Activated T-helper 1 cell treated with anti-CD3 and anti-CD28 coated beads, Interleukin-12 subunit alpha, Interleukin-12 subunit beta, Interleukin-2, Interleukin-4 antibody, amounts not matched to agents 30 ng/mL and 10 ng/mL and 1 ng/mL, durations not matched to agents 14 hours and 24 hours and 36 hours (primary cell): ENCODE measurements around the gene OSM. TPM values are rescaled to one million over a fixed set of nuclear protein-coding genes. Genes with fewer than 3 reads are reported as not detected.
"Not testable (repeated sequence)": the region's sequence is repeated elsewhere in the genome, so short reads cannot be mapped to it uniquely, and the experiment has no call there.

Experiments
- DNase-seq: peaks from one replicate; pipeline ENCODE4 v3.0.0; 2021; ENCODE audit warnings: low spot score
- H3K27ac Mint-ChIP-seq: one replicate; pipeline ENCODE4 v1.8.0; 2021; ENCODE audit warnings: mild to moderate bottlenecking, mixed read lengths
- H3K27me3 Mint-ChIP-seq: one replicate; pipeline ENCODE4 v1.8.0; 2022; ENCODE audit warnings: mild to moderate bottlenecking, moderate library complexity, mixed read lengths; ENCODE audit not compliant: insufficient read depth
- H3K36me3 Mint-ChIP-seq: one replicate; pipeline ENCODE4 v1.8.0; 2021; ENCODE audit warnings: low read depth, mixed read lengths
- H3K4me1 Mint-ChIP-seq: one replicate; pipeline ENCODE4 v1.8.0; 2021; ENCODE audit warnings: low read depth, mixed read lengths
- H3K4me3 Mint-ChIP-seq: one replicate; pipeline ENCODE4 v1.8.0; 2021; ENCODE audit warnings: mild to moderate bottlenecking, moderate library complexity, mixed read lengths
- H3K9me3 Mint-ChIP-seq: one replicate; pipeline ENCODE4 v1.8.0; 2021; ENCODE audit warnings: mixed read lengths
- intact Hi-C: fragments of 100-400 bp; cut with micrococcal nuclease; formaldehyde crosslinking; loops from one replicate; pipeline ENCODE4 v1.15.1; 2024
- total RNA-seq: library from RNA; stranded (reverse); gene quantifications from 2 replicates; pipeline ENCODE4 v1.2.3, GENCODE V29; 2022

OSM gene
- total RNA-seq, 1 donor from 2014 or later: 78.3 TPM

DNA sequence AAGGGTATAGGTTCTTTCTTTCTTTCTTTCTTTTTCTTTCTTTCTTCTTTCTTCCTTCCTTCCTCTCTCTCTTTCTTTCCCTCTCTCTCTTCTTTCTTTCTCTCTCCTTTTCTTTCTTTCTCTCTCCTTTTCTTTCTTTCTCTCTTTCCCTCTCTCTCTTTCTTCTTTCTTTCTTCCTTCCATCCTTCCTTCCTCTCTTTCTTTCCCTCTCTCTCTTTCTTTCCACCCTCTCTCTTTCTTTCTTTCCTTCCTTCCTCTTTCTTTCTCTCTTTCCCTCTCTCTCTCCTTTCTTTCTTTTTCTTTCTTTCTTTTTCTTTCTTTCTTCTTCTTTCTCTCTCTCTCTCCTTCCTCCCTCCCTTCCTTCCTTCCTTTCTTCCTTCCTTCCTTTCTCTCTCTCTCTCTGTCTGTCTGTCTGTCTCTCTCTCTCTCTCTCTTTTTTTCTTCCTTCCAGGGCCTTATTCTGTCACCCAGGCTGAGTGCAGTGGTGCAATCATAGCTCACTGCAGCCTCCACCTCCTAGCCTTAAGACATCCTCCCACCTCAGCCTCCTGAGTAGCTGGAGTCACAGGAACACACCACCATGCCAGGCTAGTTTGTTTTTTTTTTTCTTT, 46.9 kb downstream of the OSM start:
- Mint-ChIP-seq H3K4me3 (no peak overlapping the region), H3K27ac (peak overlapping the region; percentile 89)
- intact Hi-C loops: loop anchor here (2.0 kb wide), 3 partner anchors 23 to 35 kb away; partner anchors contain the start of gene LIF

DNA sequence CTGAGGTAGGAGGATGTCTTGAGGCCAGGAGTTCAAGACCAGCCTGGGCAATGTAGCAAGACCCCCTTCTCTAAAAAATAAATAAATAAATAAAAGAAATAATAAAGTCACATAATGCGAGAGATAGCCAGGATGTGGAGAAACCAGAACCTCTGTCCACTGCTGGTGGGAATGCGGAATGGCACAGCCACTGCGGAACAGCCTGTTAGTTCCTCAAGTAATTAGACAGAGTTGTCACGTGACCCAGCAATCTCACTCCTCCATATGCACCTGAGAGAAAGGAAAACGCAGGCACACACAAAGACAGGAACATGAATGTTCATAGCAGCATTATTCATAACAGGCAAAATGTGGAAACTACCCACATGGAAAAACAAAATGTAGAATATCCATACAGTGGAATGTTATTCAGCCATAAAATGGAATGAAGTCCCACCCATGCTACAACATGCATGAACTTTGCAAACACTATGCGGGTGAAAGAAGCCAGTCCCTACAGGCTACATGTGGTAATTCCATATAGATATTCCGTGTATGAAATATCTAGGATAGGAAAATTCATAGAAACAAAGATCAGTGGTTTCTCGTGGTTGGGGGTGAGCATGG, 47.5 kb downstream of the OSM start:
- no peak overlapping the region for H3K4me3 Mint-ChIP-seq
- H3K4me1 Mint-ChIP-seq: peaks cover 79% of the 10 kb centered on the region
- H3K9me3 Mint-ChIP-seq: no peaks in the 10 kb centered on the region
- peak overlapping the region; percentile 16 for H3K27ac Mint-ChIP-seq
- H3K27me3 Mint-ChIP-seq: no peaks in the 10 kb centered on the region
- no peak for DNase-seq
- intact Hi-C loops: no loop called here
- no peaks in the 10 kb centered on the region for H3K36me3 Mint-ChIP-seq

More for the DNA sequence above, 46.9 kb downstream of the OSM start:
- DNase-seq: no peak
- no peaks in the 10 kb centered on the region for H3K36me3 Mint-ChIP-seq
- no peaks in the 10 kb centered on the region for H3K9me3 Mint-ChIP-seq
- peaks cover 75% of the 10 kb centered on the region for H3K4me1 Mint-ChIP-seq
- no peaks in the 10 kb centered on the region for H3K27me3 Mint-ChIP-seq

DNA sequence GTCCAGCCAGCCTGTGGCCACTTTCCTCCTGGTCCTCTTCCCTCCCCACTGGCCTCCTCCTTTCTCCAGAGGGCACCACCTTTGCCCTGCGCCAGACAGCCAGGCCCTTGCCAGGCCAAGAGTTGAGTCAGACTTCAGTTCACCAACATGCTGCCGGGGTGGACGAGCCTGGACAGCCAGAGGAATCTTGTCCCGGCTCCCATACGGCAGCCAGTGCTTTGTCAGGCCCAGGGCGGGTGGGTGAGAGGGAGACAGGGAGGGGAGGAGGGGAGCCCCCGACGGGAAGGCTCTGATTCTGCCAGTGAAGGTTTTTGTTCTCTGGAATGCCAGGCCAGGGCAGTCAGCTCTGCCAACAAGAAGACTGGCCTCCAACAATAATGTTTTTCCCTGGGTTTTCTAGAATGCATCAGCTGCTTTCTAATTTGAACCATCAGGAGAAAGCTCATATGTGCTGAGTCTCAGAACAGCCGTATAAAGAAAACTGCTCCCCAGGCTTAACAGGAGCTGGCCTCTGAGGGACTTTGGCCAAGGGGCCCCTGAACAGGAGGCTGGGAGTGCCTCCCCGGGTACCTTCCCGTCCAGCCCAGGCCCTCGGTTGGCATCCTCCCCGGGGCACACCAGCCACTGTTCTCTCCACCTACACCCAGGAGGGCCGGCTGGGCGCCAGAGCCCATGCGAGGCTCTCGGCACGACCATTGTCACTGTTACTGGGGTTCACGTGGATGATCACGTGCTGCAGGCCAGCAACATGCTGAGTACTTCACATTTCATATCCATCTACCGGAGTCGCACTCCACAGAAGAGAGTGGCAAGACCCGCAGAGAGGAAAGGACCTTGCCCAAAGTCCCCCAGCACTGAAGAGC, 48.7 kb downstream of the OSM start:
- H3K27ac Mint-ChIP-seq: peak overlapping the region; percentile 52
- intact Hi-C loops: no loop called here
- no peak for DNase-seq
- H3K4me1 Mint-ChIP-seq: peaks cover 73% of the 10 kb centered on the region
- no peak overlapping the region for H3K4me3 Mint-ChIP-seq
- no peaks in the 10 kb centered on the region for H3K9me3 Mint-ChIP-seq
- no peaks in the 10 kb centered on the region for H3K27me3 Mint-ChIP-seq
- H3K36me3 Mint-ChIP-seq: no peaks in the 10 kb centered on the region

DNA sequence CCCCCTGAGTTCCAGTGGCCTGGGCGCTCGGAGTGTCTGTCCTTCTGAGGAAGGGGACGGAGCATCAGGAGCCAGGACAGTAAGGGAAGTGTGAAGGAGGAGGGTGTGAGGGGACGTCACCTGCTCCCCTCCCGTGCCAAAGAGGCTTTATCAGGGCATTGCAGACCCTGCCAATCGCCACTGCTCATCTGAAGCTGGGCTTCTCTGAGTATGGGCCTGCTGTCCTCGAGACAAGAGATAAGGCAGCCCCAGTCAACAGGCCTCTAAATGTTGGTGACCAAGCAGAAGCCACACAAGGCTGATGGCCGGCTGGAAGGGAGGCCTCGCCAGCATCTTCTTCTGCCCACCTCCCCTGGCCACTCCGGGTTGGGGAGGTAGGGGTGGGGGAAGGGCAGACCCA, 49.9 kb downstream of the OSM start:
- Mint-ChIP-seq H3K4me1 (peaks cover 68% of the 10 kb centered on the region), H3K9me3 (no peaks in the 10 kb centered on the region), H3K4me3 (no peak overlapping the region), H3K36me3 (no peaks in the 10 kb centered on the region), H3K27ac (peak overlapping the region; percentile 29), H3K27me3 (no peaks in the 10 kb centered on the region)
- intact Hi-C loops: no loop called here
- no peak for DNase-seq

DNA sequence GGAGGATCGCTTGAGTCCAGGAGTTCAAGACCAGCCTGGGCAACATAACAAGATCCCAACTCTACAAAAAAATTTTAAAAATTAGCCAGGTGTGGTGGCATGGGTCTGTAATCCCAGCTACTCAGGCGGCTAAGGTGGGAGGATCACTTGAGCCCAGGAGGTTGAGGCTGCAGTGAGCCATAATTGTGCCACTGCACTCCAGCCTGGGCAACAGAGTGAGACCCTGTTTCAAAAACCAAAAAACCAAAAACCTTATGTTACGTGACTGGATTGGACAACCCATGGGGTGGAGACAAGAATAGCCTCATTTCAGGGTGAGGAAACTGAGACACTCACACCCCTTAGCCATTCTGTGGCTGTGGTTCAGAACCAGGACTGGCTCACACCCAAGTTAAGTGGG, 50.4 kb downstream of the OSM start:
- H3K9me3 Mint-ChIP-seq, intact Hi-C loops, H3K4me3 Mint-ChIP-seq, DNase-seq, H3K36me3 Mint-ChIP-seq, H3K27ac Mint-ChIP-seq, H3K27me3 Mint-ChIP-seq: not testable (repeated sequence)
- H3K4me1 Mint-ChIP-seq: peaks cover 67% of the 10 kb centered on the region

DNA sequence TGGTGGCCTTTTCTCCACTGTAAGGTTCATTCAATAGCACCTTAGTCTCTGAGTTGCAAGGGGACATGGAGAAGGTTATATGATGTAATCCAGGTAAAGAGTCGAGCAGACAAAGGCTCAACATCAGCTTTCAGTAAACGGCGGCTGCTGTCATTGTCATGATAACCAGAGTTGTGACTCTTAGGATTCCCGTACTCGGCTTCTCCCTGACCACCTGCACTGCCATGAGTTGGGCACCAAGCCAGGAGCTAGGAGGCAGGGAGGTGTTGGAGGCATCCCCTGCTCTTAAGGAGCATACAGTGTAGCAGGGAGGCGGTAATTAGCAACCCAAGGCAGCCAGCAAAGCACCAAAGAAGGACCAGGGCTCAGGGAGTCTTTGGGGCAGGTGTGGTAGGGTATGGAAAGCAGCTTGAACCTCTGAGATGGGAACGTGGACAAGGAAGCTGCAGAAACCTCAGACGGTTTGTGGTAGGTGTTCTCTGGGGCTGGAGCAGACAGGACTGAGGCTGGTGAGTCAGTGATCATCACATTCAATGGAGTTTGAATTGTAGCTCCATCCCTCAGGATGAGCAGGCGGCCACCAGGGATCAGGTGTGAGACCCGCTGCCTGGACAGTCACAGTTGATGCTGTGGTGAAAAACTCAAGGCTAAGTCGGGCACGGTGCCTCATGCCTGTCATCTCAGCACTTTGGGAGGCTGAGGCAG, 51.8 kb downstream of the OSM start:
- Mint-ChIP-seq H3K27me3 (no peaks in the 10 kb centered on the region), H3K4me1 (peaks cover 53% of the 10 kb centered on the region), H3K4me3 (no peak overlapping the region), H3K27ac (peak overlapping the region; percentile 44), H3K9me3 (no peaks in the 10 kb centered on the region), H3K36me3 (no peaks in the 10 kb centered on the region)
- intact Hi-C loops: no loop called here
- no peak for DNase-seq

DNA sequence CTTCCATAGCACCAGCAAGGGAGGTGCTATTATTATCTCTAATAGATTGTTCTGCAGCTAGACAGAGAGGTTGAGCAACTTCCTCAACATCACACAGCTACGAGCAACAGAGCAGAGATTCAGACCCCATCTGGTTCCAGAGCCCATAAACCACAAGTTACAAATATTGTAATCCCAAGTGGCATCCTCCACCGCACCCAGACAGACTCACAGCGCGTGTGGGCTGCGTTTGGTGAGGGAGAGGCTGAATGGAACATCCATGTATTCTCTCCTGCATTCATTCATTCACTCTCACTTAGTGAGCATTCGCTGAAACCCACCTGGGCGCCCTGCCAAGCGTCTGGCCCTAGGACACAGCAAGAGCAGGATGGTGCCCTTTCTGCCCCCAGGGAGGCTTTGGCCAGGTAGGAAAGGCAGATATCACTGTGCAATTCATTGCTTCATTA, 53.6 kb downstream of the OSM start:
- Mint-ChIP-seq H3K36me3 (no peaks in the 10 kb centered on the region), H3K4me1 (peaks cover 54% of the 10 kb centered on the region), H3K9me3 (no peaks in the 10 kb centered on the region), H3K27me3 (no peaks in the 10 kb centered on the region), H3K27ac (peak overlapping the region; percentile 81), H3K4me3 (peak overlapping the region; percentile 4)
- intact Hi-C loops: loop anchor here (1.0 to 2.0 kb wide), 3 partner anchors 16 to 34 kb away; no protein-coding TSS in a partner anchor
- no peak for DNase-seq

Other genes starting within 250 kb of the OSM start
- gene HORMAD2, start 186.4 kb downstream of the OSM start, total RNA-seq: 0.21 TPM in 1 of 2 replicates, not detected in the other
- 450 and 455 TPM in 2 replicates for gene LIF, start 20.1 kb downstream of the OSM start, total RNA-seq
- gene CASTOR1, start 22.7 kb upstream of the OSM start, total RNA-seq: 5.6 and 8.8 TPM in 2 replicates
- 17.3 and 24.9 TPM in 2 replicates for gene TBC1D10A, start 60.1 kb upstream of the OSM start, total RNA-seq
- gene SF3A1, start 90.0 kb upstream of the OSM start, total RNA-seq: 308 and 310 TPM in 2 replicates
- 2.4 and 3.0 TPM in 2 replicates for gene CCDC157, start 90.2 kb upstream of the OSM start, total RNA-seq
- gene RNF215, start 120.6 kb upstream of the OSM start, total RNA-seq: 10.3 and 13.2 TPM in 2 replicates
- 25.6 and 27.0 TPM in 2 replicates for gene SEC14L2, start 130.2 kb upstream of the OSM start, total RNA-seq
- 72.0 and 72.9 TPM in 2 replicates for gene MTFP1, start 158.9 kb upstream of the OSM start, total RNA-seq
- gene SEC14L3, start 205.2 kb upstream of the OSM start, total RNA-seq: not detected in 2 replicates
- gene SEC14L4, start 238.8 kb upstream of the OSM start, total RNA-seq: not detected in 2 replicates